Lung (tissue), 12 donors: Measurements from ENCODE around the gene BANF2. TPM values are rescaled to one million over a fixed set of nuclear protein-coding genes. Genes with fewer than 3 reads are reported as not detected.

Source experiments
- ATAC-seq: fragments of 200-7000 bp; cut with Tn5 transposase; one replicate; pipeline ENCODE4 v1.9.1; 2020; ENCODE audit warnings: moderate number of reproducible peaks; ENCODE audit not compliant: insufficient read depth, low FRiP score
- DNase-seq, 3 donors: peaks; one replicate each; pipeline ENCODE4 v3.0.0-alpha.2; 2013 to 2017
- H3K27ac ChIP-seq, 2 donors: one replicate each; pipeline ENCODE4 v1.5.1; 2013; ENCODE audit warnings: mild to moderate bottlenecking in 2 of 2, moderate library complexity in 2 of 2, control low read depth in 1 of 2, inconsistent platforms in 1 of 2, low read depth in 1 of 2, low read length in 1 of 2
- H3K27me3 ChIP-seq, 3 donors: one replicate each; pipeline ENCODE4 v1.5.1; 2013; ENCODE audit warnings: low read length in 2 of 3; ENCODE audit not compliant: control insufficient read depth in 3 of 3, insufficient read depth in 3 of 3
- H3K36me3 ChIP-seq, 4 donors: one replicate each; pipeline ENCODE4 v1.5.1; 2013; ENCODE audit warnings: low read length in 4 of 4, mild to moderate bottlenecking in 1 of 4, moderate library complexity in 1 of 4; ENCODE audit not compliant: control insufficient read depth in 4 of 4, insufficient read depth in 4 of 4
- H3K4me1 ChIP-seq, 5 donors: one replicate each; pipeline ENCODE4 v1.5.1; 2013; ENCODE audit warnings: low read length in 5 of 5, mild to moderate bottlenecking in 2 of 5, moderate library complexity in 1 of 5; ENCODE audit not compliant: control insufficient read depth in 5 of 5, insufficient read depth in 5 of 5
- H3K4me3 ChIP-seq: one replicate; pipeline ENCODE4 v1.5.1; 2013; ENCODE audit warnings: mild to moderate bottlenecking, control low read depth, moderate library complexity
- H3K9ac ChIP-seq, 2 donors: one replicate each; pipeline ENCODE4 v1.5.1; 2013; ENCODE audit warnings: low read length in 2 of 2, control low read depth in 1 of 2; ENCODE audit not compliant: insufficient read depth in 1 of 2
- H3K9me3 ChIP-seq, 4 donors: one replicate each; pipeline ENCODE4 v1.5.1; 2013; ENCODE audit warnings: low read length in 3 of 4, mild to moderate bottlenecking in 1 of 4, moderate library complexity in 1 of 4; ENCODE audit not compliant: control insufficient read depth in 4 of 4, insufficient read depth in 3 of 4
- CTCF ChIP-seq: IDR thresholded peaks from 2 replicates; pipeline ENCODE4 v1.5.1; 2012; ENCODE audit warnings: mild to moderate bottlenecking; ENCODE audit errors: control extremely low read depth, extremely low read depth
- WGBS, 2 donors: extraction: QIAGEN DNeasy Blood & Tissue Kit; methylation state at CpG; one replicate each; pipeline ENCODE4 v1.1.7; 2013; 5-methylcytosine and 5-hydroxymethylcytosine counted together
- polyA plus RNA-seq, 2 donors: library from polyadenylated mRNA; stranded (reverse); fragments of 200-250 nt; gene quantifications; one replicate each; pipeline ENCODE4 v1.2.1, GENCODE V29; 2013
- total RNA-seq, 2 donors: library from RNA; depleted of rRNA in 1 of 2; stranded (reverse); fragments of >200 nt in 1 of 2; gene quantifications; one replicate each; pipeline ENCODE4 v1.2.1, GENCODE V29; 2014 to 2021
- donor health status: control.
- donor health status: control.
- donor health status: Bipolar disorder and iron deficiency.
- donor health status: healthy.
- donor health status: DM: yes; HTN: yes; CAD: no.

BANF2 gene
- total and polyA plus RNA-seq, 4 donors = not detected

GRCh38 chr20:17735959-17736621 is 36.3 kb downstream of the BANF2 start:
- Histone ChIP-seq H3K4me1 (peaks cover 0 to 4% (median 0%) of the 10 kb centered on the region in 5 donors), H3K4me3 (no peak overlapping the region), H3K9ac (no peak overlapping the region), H3K27ac (no peak overlapping the region), H3K27me3 (no peaks in the 10 kb centered on the region), H3K36me3 (no peaks in the 10 kb centered on the region), H3K9me3 (peaks cover 0 to 2% (median 0%) of the 10 kb centered on the region in 4 donors)
- DNase-seq = no peak
- no peak for TF ChIP-seq CTCF
- 87 to 92% methylated on average over 4 of the region's 4 CpGs for WGBS, 2 donors
- no peak for ATAC-seq

GRCh38 chr20:17738154-17738553 is 38.4 kb downstream of the BANF2 start:
- no peaks in the 10 kb centered on the region for H3K36me3 ChIP-seq
- peaks cover 0 to 2% (median 0%) of the 10 kb centered on the region in 4 donors for H3K9me3 ChIP-seq
- H3K27me3 ChIP-seq = no peaks in the 10 kb centered on the region
- H3K4me1 ChIP-seq = peaks cover 0 to 4% (median 0%) of the 10 kb centered on the region in 5 donors
- DNase-seq (no peak), ATAC-seq (no peak)
- 62 to 64% methylated on average over 3 of the region's 3 CpGs for WGBS, 2 donors
- no peak overlapping the region for H3K27ac ChIP-seq
- no peak overlapping the region for H3K4me3 ChIP-seq
- no peak for TF ChIP-seq CTCF
- no peak overlapping the region for H3K9ac ChIP-seq

- TF ChIP-seq CTCF = no peak
- Histone ChIP-seq H3K9ac (no peak overlapping the region), H3K4me3 (no peak overlapping the region), H3K9me3 (peaks cover 0 to under 1% (median 0%) of the 10 kb centered on the region in 4 donors), H3K4me1 (no peaks in the 10 kb centered on the region), H3K27ac (no peak overlapping the region), H3K27me3 (no peaks in the 10 kb centered on the region), H3K36me3 (no peaks in the 10 kb centered on the region)
- WGBS, 2 donors = 98% methylated on average over 5 of the region's 5 CpGs
- ATAC-seq (no peak), DNase-seq (no peak)
Observed at GRCh38 chr20:17741220-17741619, 41.5 kb downstream of the BANF2 start.

DNA sequence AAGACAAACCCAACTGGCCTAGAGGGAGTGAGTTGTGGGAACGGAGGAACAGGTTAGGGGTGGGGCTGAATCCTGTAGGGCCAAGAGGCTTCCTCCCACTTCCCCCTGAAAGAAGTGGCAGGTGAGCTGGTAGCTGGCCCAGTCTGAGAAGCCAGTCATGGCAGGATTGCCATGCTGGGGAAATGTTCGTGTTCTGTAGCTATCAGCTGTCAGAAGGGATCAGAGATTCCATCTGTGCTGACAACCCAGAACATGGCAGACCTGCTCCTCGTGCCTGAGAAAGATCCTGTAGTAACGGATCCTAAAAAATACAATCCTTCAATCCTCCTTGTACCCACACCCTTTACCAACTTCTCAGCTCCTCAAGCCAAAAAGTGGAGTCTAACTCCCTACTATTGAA is 43.0 kb downstream of the BANF2 start:
- H3K9ac ChIP-seq = no peak overlapping the region
- no peak for DNase-seq
- H3K4me1 ChIP-seq = no peaks in the 10 kb centered on the region
- H3K36me3 ChIP-seq = no peaks in the 10 kb centered on the region
- no peaks in the 10 kb centered on the region for H3K9me3 ChIP-seq
- no peak for TF ChIP-seq CTCF
- H3K4me3 ChIP-seq = no peak overlapping the region
- H3K27ac ChIP-seq = no peak overlapping the region
- H3K27me3 ChIP-seq = no peaks in the 10 kb centered on the region
- 65 to 82% methylated on average over 4 of the region's 4 CpGs for WGBS, 2 donors
- no peak for ATAC-seq
